Measurements from ENCODE around the gene MON2. TPM values are rescaled to one million over a fixed set of nuclear protein-coding genes. Genes with fewer than 3 reads are reported as not detected.

Gene MON2
- total and polyA plus RNA-seq, 2 of the 13 experiments (the other 11 are each of a cell fraction or from before 2014, with no cell fraction given): 10.5 to 24.8 TPM

GRCh38 chr12:62603061-62603810 lies 136.6 kb downstream of the MON2 start:
- intact Hi-C loops (cut with micrococcal nuclease; ENCODE audit: unreplicated experiment): no loop called here
- H3K79me2 ChIP-seq (ENCODE audit: insufficient read depth, low read length): peaks cover 28% of the 10 kb centered on the region
- TF ChIP-seq HIC2 (CRISPR knock-in tag; IDR thresholded peaks at IDR 0.05; ENCODE audit: low read depth) (no peak), BRCA1 (CRISPR knock-in tag; IDR thresholded peaks at IDR 0.05) (peak; percentile 19; the same call in 1 of the 2 replicates), POGK (CRISPR knock-in tag; conservative IDR thresholded peaks at IDR 0.05) (peak; percentile 93), AGO1 (IDR thresholded peaks at IDR 0.05; ENCODE audit: low read depth, low read length, poor library complexity, severe bottlenecking) (peak; percentile 68), NFAT5 (CRISPR knock-in tag; IDR thresholded peaks at IDR 0.05) (peak; percentile 57), RBM39 (IDR thresholded peaks at IDR 0.05; ENCODE audit: low read depth, low read length, poor library complexity, severe bottlenecking) (peak; percentile 58)

More at GRCh38 chr12:62603061-62603810, 136.6 kb downstream of the MON2 start:
- Histone ChIP-seq H3K27ac (ENCODE audit: extremely low read length, insufficient read depth, low read length) (peak overlapping the region; percentile 99), H3K4me3 (replicated peaks in 1 of 3; ENCODE audit: insufficient read depth in 1 of 3, low read depth in 2 of 3, low read length in 3 of 3) (peak overlapping the region; percentile 63 to 88 (median 76)), H3K27me3 (ENCODE audit: control insufficient read depth in 1 of 2, insufficient read depth in 2 of 2, low read length in 2 of 2) (no peaks in the 10 kb centered on the region; a peak in 1 of 5 replicates), H3K36me3 (replicated peaks in 1 of 2; ENCODE audit: control insufficient read depth in 1 of 2, insufficient read depth in 2 of 2, low read length in 2 of 2) (no peaks in the 10 kb centered on the region), H2AFZ (ENCODE audit: low read length) (no peak overlapping the region), H3K9me3 (ENCODE audit: low read length) (no peaks in the 10 kb centered on the region), H4K20me1 (ENCODE audit: insufficient read depth, low read length) (no peaks in the 10 kb centered on the region), H3K4me2 (ENCODE audit: low read depth, low read length) (peak overlapping the region; percentile 77), H3K9ac (ENCODE audit: insufficient read depth, low read depth, low read length) (peak overlapping the region; percentile 98), H3K4me1 (ENCODE audit: insufficient read depth, low read length) (peaks cover 31% of the 10 kb centered on the region)
- no peak for FAIRE-seq
- 1% methylated on average over 39 of the region's 94 CpGs for WGBS (ENCODE audit: low lambda C conversion rate)
- in situ Hi-C loops (cut with HindIII; ENCODE audit: extremely low pct_ligation_motif_present, low pct_unique_long_range_greater_than_20kb): no loop called here
- POLR2A ChIA-PET: interaction anchor here (0.6 to 2.8 kb wide), 13 partner anchors 9 to 289 kb away, joined by 3 to 16 read pairs (median 4); no protein-coding TSS in a partner anchor
- BruUV-seq (replicated peaks): no TSS peak
- CTCF ChIA-PET (ENCODE audit: low intra/inter-chr PET ratio, low total read pairs): interaction anchor here (0.8 kb wide), 1 partner anchor 191 kb away, joined by 4 read pairs; no protein-coding TSS in a partner anchor
- ATAC-seq: peak; percentile 93
- DNase-seq (ENCODE audit: low spot score): peak; percentile 76
